ENCODE results near the gene LRBA.

The LRBA gene

DNA sequence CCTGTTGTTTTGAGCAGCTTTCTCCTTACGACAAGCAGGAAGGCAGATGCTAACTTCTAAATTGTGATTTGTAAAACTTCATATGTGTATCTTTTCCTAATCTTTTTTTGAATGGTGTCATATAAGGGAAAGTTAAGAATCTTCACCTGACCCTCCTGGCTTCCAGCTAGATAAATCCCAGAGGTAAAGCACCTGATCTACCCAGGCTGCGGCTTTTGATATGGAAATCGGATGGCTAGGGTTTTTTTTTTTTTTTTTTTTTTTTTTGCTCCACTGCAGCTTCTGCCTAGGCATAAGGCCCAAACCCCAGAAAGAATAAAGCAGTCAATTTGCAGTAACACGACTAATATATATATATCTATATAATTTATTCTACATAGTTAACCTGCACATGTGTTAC is 423.2 kb downstream of the LRBA start:
- Histone ChIP-seq H3K36me3 (ENCODE audit: insufficient read depth, low read length) (no peaks in the 10 kb centered on the region), H3K4me3 (ENCODE audit: low read length) (no peak overlapping the region), H3K4me1 (ENCODE audit: insufficient read depth, low read length) (peaks cover 11% of the 10 kb centered on the region), H3K27me3 (ENCODE audit: insufficient read depth, low read length) (no peaks in the 10 kb centered on the region), H2AFZ (ENCODE audit: low read depth, low read length) (no peak overlapping the region), H3K9me3 (ENCODE audit: low read length) (no peaks in the 10 kb centered on the region)

DNA sequence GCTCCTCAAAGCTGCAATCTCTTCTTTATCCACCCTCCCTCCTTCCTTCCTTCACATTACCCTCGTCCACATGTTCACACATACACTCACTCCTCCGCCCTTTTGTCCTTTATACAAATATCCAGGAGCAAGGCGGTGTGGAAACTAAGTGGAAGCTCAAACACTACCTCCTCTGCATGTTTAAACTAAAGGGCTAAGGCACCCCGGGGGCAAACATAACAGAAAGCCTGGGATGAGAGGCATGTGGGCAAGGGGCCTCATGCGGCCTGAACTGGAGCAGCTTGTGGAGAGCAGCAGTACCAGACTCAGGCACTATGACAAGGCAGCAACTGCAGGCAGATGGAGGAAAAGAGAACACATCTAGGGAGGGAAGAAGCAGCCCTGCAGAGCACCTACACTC is 423.7 kb downstream of the LRBA start:
- H3K9me3 ChIP-seq (ENCODE audit: low read length), result no peaks in the 10 kb centered on the region
- peaks cover 11% of the 10 kb centered on the region for H3K4me1 ChIP-seq (ENCODE audit: insufficient read depth, low read length)
- H3K27me3 ChIP-seq (ENCODE audit: insufficient read depth, low read length), result no peaks in the 10 kb centered on the region
- H3K36me3 ChIP-seq (ENCODE audit: insufficient read depth, low read length), result no peaks in the 10 kb centered on the region
- no peak overlapping the region for H2AFZ ChIP-seq (ENCODE audit: low read depth, low read length)
- no peak overlapping the region for H3K4me3 ChIP-seq (ENCODE audit: low read length)

DNA sequence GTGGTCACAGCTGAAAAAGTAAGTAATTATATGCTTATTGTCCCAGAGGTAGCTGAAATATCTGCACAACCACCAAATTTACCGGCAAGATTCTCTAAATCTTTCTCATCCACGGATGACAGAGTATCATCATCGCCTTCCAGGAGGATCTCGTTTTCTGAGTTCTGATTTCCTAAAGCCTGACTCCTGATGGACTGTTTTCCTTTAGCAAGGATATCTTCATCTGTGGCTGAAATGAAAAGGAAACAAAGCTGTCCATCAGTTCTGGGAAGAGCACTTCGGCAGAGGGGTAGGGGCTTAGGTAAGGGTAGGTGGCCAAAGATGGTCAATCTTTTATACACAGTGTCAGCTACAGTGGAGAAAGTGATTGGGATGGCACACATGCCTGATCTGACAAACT is 424.5 kb downstream of the LRBA start:
- H3K4me1 ChIP-seq (ENCODE audit: insufficient read depth, low read length), result peaks cover 11% of the 10 kb centered on the region
- H3K9me3 ChIP-seq (ENCODE audit: low read length), result no peaks in the 10 kb centered on the region
- no peak overlapping the region for H3K4me3 ChIP-seq (ENCODE audit: low read length)
- no peaks in the 10 kb centered on the region for H3K36me3 ChIP-seq (ENCODE audit: insufficient read depth, low read length)
- no peaks in the 10 kb centered on the region for H3K27me3 ChIP-seq (ENCODE audit: insufficient read depth, low read length)
- H2AFZ ChIP-seq (ENCODE audit: low read depth, low read length), result no peak overlapping the region

- Histone ChIP-seq H3K4me3 (ENCODE audit: low read length) (no peak overlapping the region), H3K36me3 (ENCODE audit: insufficient read depth, low read length) (no peaks in the 10 kb centered on the region), H3K9me3 (ENCODE audit: low read length) (no peaks in the 10 kb centered on the region), H3K4me1 (ENCODE audit: insufficient read depth, low read length) (peaks cover 14% of the 10 kb centered on the region), H2AFZ (ENCODE audit: low read depth, low read length) (no peak overlapping the region), H3K27me3 (ENCODE audit: insufficient read depth, low read length) (peaks cover under 1% of the 10 kb centered on the region)
Measured at GRCh38 chr4:150589157-150589556, 425.9 kb downstream of the LRBA start.

- Histone ChIP-seq H3K9me3 (ENCODE audit: low read length) (no peaks in the 10 kb centered on the region), H2AFZ (ENCODE audit: low read depth, low read length) (no peak overlapping the region), H3K4me1 (ENCODE audit: insufficient read depth, low read length) (peaks cover 23% of the 10 kb centered on the region), H3K4me3 (ENCODE audit: low read length) (peak overlapping the region; percentile 6), H3K27me3 (ENCODE audit: insufficient read depth, low read length) (peaks cover 9% of the 10 kb centered on the region), H3K36me3 (ENCODE audit: insufficient read depth, low read length) (no peaks in the 10 kb centered on the region)
Measured at GRCh38 chr4:150588316-150588715, 426.8 kb downstream of the LRBA start.

DNA sequence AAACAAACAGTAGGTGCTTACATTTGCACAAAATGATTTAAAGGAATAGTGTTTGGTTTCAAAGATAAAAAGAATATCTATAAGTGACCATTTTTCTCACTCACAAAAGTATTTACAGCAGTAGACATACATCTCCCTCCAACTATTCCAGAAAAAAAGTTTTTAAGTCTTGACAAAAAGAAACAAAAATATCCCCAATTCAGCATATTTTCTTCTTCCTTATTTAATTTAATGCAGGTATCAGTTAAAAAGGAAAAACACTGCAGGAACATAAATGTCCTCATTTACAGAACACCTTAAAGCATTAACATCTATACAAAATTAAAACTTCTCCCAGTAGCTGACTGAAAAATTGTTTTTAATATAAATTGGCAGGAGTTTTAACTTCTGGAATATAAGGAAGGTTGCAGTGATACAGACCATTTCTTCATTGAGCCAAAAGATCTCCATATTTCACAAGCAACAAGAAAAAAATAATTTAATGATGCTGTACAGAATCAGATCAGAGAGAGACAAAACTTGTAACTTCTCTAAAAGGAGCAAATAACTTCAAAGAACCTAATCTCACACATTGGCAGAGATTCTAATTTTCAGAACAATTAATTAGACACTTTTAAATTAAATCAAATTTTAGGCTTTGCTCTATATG is 428.8 kb downstream of the LRBA start:
- peaks cover 26% of the 10 kb centered on the region for H3K4me1 ChIP-seq (ENCODE audit: insufficient read depth, low read length)
- peaks cover 16% of the 10 kb centered on the region for H3K27me3 ChIP-seq (ENCODE audit: insufficient read depth, low read length)
- no peak overlapping the region for H2AFZ ChIP-seq (ENCODE audit: low read depth, low read length)
- no peaks in the 10 kb centered on the region for H3K9me3 ChIP-seq (ENCODE audit: low read length)
- H3K4me3 ChIP-seq (ENCODE audit: low read length), result peak overlapping the region; percentile 28
- H3K36me3 ChIP-seq (ENCODE audit: insufficient read depth, low read length), result no peaks in the 10 kb centered on the region

DNA sequence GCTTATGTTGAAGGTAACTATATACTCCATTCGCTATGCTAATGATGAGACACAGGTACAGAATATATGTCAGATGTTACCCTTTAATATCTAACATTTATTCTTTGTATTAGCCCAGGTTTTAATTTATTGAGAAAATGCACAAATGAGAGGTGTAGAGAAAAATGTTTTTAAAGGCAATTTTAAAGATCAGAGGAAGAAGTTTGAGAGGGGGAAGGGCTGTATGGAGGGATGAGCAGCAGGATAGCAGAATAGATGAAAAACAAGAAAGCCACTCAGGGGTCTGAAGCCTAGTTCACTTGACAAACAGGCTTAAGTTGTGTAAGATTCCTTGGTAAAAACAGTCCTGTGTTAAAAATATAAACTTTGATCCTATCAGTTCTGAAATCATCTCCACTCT is 429.5 kb downstream of the LRBA start:
- Histone ChIP-seq H3K9me3 (ENCODE audit: low read length) (no peaks in the 10 kb centered on the region), H3K27me3 (ENCODE audit: insufficient read depth, low read length) (peaks cover 22% of the 10 kb centered on the region), H2AFZ (ENCODE audit: low read depth, low read length) (no peak overlapping the region), H3K4me3 (ENCODE audit: low read length) (peak overlapping the region; percentile 28), H3K36me3 (ENCODE audit: insufficient read depth, low read length) (no peaks in the 10 kb centered on the region), H3K4me1 (ENCODE audit: insufficient read depth, low read length) (peaks cover 25% of the 10 kb centered on the region)

- Histone ChIP-seq H3K4me3 (ENCODE audit: low read length) (peak overlapping the region; percentile 51), H3K9me3 (ENCODE audit: low read length) (no peaks in the 10 kb centered on the region), H3K27me3 (ENCODE audit: insufficient read depth, low read length) (peaks cover 28% of the 10 kb centered on the region), H2AFZ (ENCODE audit: low read depth, low read length) (peak overlapping the region; percentile 7), H3K36me3 (ENCODE audit: insufficient read depth, low read length) (no peaks in the 10 kb centered on the region), H3K4me1 (ENCODE audit: insufficient read depth, low read length) (peaks cover 32% of the 10 kb centered on the region)
Measured at GRCh38 chr4:150584111-150584915, 430.8 kb downstream of the LRBA start.

DNA sequence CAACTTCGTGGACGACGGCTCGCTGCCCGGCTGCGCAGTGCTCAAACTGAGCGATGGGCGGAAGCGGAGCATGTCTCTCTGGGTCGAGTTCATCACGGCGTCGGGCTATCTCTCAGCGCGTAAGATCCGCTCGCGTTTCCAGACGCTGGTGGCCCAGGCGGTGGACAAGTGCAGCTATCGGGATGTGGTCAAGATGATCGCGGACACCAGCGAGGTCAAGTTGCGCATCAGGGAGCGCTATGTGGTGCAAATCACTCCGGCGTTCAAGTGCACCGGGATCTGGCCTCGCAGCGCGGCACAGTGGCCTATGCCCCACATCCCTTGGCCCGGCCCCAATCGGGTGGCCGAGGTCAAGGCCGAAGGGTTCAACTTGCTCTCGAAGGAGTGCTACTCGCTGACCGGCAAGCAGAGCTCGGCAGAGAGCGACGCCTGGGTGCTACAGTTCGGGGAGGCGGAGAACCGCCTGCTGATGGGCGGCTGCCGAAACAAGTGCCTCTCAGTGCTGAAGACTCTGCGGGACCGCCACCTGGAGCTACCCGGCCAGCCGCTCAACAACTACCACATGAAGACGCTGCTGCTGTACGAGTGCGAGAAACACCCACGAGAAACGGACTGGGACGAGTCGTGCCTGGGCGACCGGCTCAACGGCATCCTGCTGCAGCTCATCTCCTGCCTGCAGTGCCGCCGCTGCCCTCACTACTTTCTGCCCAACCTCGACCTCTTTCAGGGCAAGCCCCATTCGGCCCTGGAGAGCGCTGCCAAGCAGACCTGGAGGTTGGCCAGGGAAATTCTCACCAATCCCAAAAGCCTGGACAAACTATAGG is 431.6 kb downstream of the LRBA start:
- Histone ChIP-seq H3K27me3 (ENCODE audit: insufficient read depth, low read length) (peaks cover 28% of the 10 kb centered on the region), H3K4me1 (ENCODE audit: insufficient read depth, low read length) (peaks cover 40% of the 10 kb centered on the region), H2AFZ (ENCODE audit: low read depth, low read length) (peak overlapping the region; percentile 7), H3K36me3 (ENCODE audit: insufficient read depth, low read length) (no peaks in the 10 kb centered on the region), H3K9me3 (ENCODE audit: low read length) (no peaks in the 10 kb centered on the region), H3K4me3 (ENCODE audit: low read length) (peak overlapping the region; percentile 51)

DNA sequence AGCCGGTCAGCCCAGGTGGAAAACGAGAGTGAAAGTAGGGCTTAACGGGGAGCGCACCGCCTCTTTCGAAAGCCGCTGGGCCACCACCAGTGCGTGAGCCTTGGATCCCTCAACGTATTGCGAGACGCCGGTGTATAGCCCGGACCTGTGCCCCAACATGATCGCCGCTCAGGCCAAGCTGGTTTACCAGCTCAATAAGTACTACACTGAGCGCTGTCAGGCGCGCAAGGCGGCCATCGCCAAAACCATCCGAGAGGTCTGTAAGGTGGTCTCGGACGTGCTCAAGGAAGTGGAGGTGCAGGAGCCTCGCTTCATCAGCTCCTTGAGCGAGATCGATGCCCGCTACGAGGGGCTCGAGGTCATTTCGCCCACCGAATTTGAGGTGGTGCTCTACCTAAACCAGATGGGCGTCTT is 432.2 kb downstream of the LRBA start:
- Histone ChIP-seq H2AFZ (ENCODE audit: low read depth, low read length) (peak overlapping the region; percentile 7), H3K27me3 (ENCODE audit: insufficient read depth, low read length) (peaks cover 28% of the 10 kb centered on the region), H3K4me3 (ENCODE audit: low read length) (peak overlapping the region; percentile 51), H3K9me3 (ENCODE audit: low read length) (no peaks in the 10 kb centered on the region), H3K36me3 (ENCODE audit: insufficient read depth, low read length) (no peaks in the 10 kb centered on the region), H3K4me1 (ENCODE audit: insufficient read depth, low read length) (peaks cover 41% of the 10 kb centered on the region)

GRCh38 chr4:150582146-150582872 is 432.8 kb downstream of the LRBA start, which contains the start of gene MAB21L2:
TSS of gene MAB21L2 (plus strand) at chr4:150582151. CDS start at chr4:150583030, 879 bp downstream.
- H3K4me3 ChIP-seq (ENCODE audit: low read length), result peak within 1 kb of the TSS; percentile 51
- peaks cover 28% of the 10 kb centered on the region for H3K27me3 ChIP-seq (ENCODE audit: insufficient read depth, low read length)
- H2AFZ ChIP-seq (ENCODE audit: low read depth, low read length), result peak within 1 kb of the TSS; percentile 54
- no peaks in the 10 kb centered on the region for H3K9me3 ChIP-seq (ENCODE audit: low read length)
- H3K36me3 ChIP-seq (ENCODE audit: insufficient read depth, low read length), result no peaks in the 10 kb centered on the region
- H3K4me1 ChIP-seq (ENCODE audit: insufficient read depth, low read length), result peaks cover 43% of the 10 kb centered on the region

GRCh38 chr4:150581641-150582051 is 433.4 kb downstream of the LRBA start:
- peak overlapping the region; percentile 51 for H3K4me3 ChIP-seq (ENCODE audit: low read length)

More at GRCh38 chr4:150581641-150582051, 433.4 kb downstream of the LRBA start:
- Histone ChIP-seq H3K36me3 (ENCODE audit: insufficient read depth, low read length) (no peaks in the 10 kb centered on the region), H3K4me1 (ENCODE audit: insufficient read depth, low read length) (peaks cover 43% of the 10 kb centered on the region), H3K27me3 (ENCODE audit: insufficient read depth, low read length) (peaks cover 28% of the 10 kb centered on the region), H3K9me3 (ENCODE audit: low read length) (no peaks in the 10 kb centered on the region), H2AFZ (ENCODE audit: low read depth, low read length) (peak overlapping the region; percentile 54)
